Mesodermal cell (in vitro differentiated cells): ENCODE measurements around the gene RASGRP3.
A peak's percentile ranks its signal among the peaks of the same experiment; 100 is the strongest.

ENCODE experiments used
- H3K27ac ChIP-seq: 2 replicates; pipeline ENCODE4 v1.7.0; 2013; ENCODE audit warnings: mild to moderate bottlenecking, low read depth, low read length, moderate library complexity; ENCODE audit not compliant: severe bottlenecking
- H3K36me3 ChIP-seq: 2 replicates; pipeline ENCODE4 v1.7.1; 2013; ENCODE audit warnings: mild to moderate bottlenecking, low read length, moderate library complexity; ENCODE audit not compliant: control insufficient read depth, insufficient read depth
- H3K4me1 ChIP-seq: one replicate; pipeline ENCODE4 v1.7.1; 2013; ENCODE audit warnings: mild to moderate bottlenecking, low read length; ENCODE audit not compliant: insufficient read depth, control insufficient read depth, poor library complexity, severe bottlenecking
- H3K4me3 ChIP-seq: 2 replicates; pipeline ENCODE4 v1.7.0; 2013; ENCODE audit warnings: low read length, control low read depth, mild to moderate bottlenecking; ENCODE audit not compliant: insufficient read depth, poor library complexity, severe bottlenecking; ENCODE audit errors: extremely low read depth
- H3K9me3 ChIP-seq: 2 replicates; pipeline ENCODE4 v1.7.1; 2013; ENCODE audit warnings: mild to moderate bottlenecking, low read length, moderate library complexity; ENCODE audit not compliant: control insufficient read depth
- WGBS, 2 experiments: methylation state at CpG; one replicate each; pipeline ENCODE4 v1.1.5; 2013; ENCODE audit warnings: missing lambda C conversion rate in 2 of 2; ENCODE audit not compliant: insufficient coverage in 2 of 2; 5-methylcytosine and 5-hydroxymethylcytosine counted together

Gene RASGRP3

DNA sequence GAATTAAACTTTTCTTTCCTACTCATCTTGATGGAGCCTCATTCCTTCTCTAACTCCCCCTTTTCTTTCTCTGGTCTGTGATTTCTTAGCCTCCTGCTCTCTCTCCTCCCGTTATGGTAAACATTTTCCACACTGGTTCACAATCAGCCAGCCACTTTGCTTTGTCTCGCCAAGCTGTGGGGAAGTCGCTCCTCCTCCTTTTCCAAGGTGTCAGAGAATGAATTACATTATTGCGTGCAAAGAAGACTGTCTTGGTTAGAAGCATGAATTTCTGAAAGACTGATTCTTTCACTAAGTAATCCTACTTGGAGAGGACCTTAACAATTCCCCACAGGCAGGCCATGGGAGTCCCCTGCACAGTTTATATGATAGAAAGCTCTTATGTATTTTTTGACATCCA is 46.1 kb downstream of the RASGRP3 start:
- WGBS, 2 experiments: 64 to 94% methylated on average over 1 to 2 of the region's 4 CpGs
- H3K27ac ChIP-seq: no peak overlapping the region
- H3K4me3 ChIP-seq: no peak overlapping the region

DNA sequence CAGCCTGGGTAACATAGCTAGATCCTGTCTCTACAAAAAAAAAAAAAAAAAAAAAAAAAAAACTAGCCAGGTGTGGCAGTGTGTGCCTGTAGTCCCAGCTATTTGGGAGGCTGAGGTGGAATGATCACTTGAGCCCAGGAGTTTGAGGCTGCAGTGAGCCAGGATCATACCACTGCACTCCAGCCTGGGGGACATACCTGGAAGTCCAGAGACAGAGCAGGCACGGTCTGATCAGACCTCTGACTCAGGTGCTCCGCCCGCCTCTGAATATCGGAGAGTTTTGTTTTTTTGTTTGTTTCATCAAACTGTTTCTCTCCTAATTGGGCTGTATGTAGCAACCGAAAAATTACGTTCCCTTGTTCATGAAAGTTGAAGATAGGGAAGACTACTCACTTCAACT is 49.2 kb downstream of the RASGRP3 start:
- peaks cover 8% of the 10 kb centered on the region for H3K4me1 ChIP-seq
- whole genome bisulfite sequencing, 2 experiments: 100% methylated on average over 2 of the region's 6 CpGs
- no peak overlapping the region for H3K4me3 ChIP-seq
- no peaks in the 10 kb centered on the region for H3K9me3 ChIP-seq
- H3K27ac ChIP-seq: no peak overlapping the region
- peaks cover 6% of the 10 kb centered on the region for H3K36me3 ChIP-seq

More for the DNA sequence above, 46.1 kb downstream of the RASGRP3 start:
- H3K4me1 ChIP-seq: no peaks in the 10 kb centered on the region
- peaks cover 6% of the 10 kb centered on the region for H3K36me3 ChIP-seq
- H3K9me3 ChIP-seq: no peaks in the 10 kb centered on the region

DNA sequence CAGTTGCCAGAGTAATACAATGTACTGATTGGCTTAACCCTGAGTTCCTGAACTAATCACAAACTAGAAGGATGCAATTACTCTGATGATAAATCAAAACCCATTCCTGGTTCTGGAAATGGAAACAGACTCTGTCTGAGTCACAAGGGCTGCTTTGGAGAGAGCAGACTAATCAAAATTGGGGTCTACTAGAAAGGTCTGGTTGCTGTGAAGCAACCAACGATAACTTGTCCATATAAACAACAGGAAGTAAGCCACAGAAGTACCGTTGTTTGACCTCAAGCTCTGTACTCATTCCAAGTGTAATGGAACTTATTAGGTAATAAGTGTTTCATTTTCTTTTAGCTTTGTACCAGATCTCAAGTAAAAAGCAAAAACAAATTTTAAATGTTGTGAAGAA is 49.7 kb downstream of the RASGRP3 start:
- Histone ChIP-seq H3K4me3 (no peak overlapping the region), H3K4me1 (peaks cover 13% of the 10 kb centered on the region), H3K9me3 (no peaks in the 10 kb centered on the region), H3K27ac (no peak overlapping the region), H3K36me3 (peaks cover 8% of the 10 kb centered on the region)
- 100% methylated on average over 1 of the region's 2 CpGs; no CpG with 5 or more reads in 1 of the 2 experiments for WGBS, 2 experiments

- H3K4me3 ChIP-seq: no peak overlapping the region
- H3K27ac ChIP-seq: no peak overlapping the region
- peaks cover 10% of the 10 kb centered on the region for H3K36me3 ChIP-seq
- H3K4me1 ChIP-seq: peaks cover 20% of the 10 kb centered on the region
- 90% methylated on average over 5 of the region's 5 CpGs for WGBS, 2 experiments
- H3K9me3 ChIP-seq: no peaks in the 10 kb centered on the region
Observed at GRCh38 chr2:33526921-33527320, 50.5 kb downstream of the RASGRP3 start.

DNA sequence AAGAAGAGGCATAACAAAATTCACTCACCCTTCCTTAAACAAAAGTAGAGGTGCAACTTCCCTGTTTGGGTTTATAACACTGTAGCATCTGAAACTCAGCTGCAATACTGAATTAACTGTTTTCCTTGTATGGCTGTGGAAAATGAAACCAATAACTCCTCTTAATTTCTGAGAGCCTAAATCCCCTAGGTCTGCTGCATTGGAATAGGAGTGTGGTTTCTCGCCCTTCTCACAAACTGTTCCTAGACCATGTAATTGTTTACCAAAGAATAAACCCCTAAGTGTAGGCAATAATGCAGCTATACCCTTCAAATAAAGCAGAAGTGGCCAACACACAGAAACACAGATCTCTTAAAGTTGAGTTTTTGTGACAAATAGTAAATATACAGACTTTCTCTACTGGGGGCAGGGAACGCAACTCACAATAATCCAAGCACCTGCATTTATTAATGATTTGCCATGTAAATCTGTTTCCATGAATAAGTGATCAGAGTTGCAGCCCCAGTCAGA is 52.0 kb downstream of the RASGRP3 start:
- Histone ChIP-seq H3K27ac (no peak overlapping the region), H3K4me1 (peaks cover 32% of the 10 kb centered on the region), H3K36me3 (peaks cover 10% of the 10 kb centered on the region), H3K9me3 (no peaks in the 10 kb centered on the region), H3K4me3 (no peak overlapping the region)
- WGBS, 2 experiments: 100% methylated on average over 1 of the region's 2 CpGs; no CpG with 5 or more reads in 1 of the 2 experiments

DNA sequence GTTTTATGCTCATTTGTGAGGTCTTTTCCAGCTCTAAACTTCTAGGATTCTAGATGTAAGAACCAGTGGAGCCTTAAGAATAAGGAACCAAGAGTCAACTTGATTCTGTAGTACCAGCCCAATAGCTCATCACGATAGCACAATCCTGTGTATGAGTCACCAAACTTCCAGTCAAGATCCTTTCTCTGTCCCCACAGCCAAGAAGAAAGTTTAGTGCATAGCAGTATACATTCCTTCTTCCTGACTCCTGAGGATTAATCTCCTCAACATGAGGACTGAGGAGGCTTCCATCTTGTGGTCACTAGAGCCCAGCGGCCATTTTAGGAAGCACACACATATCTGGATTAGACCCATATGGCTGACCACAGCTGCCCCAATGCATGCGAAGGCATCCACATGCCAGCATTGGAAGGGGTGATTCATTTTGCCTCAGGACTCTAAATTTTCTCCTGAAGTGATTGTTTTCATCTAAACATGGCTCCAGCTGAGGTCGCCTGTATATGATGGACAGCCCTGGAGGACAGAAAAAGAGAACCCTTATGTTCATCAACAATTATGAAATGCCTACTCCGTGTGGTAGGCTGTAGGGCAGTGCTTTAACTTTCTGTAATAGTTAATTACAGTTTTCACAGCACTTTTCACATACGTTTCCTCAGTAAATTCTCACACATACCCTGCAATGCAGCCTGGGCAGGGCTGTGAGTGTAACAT is 53.5 kb downstream of the RASGRP3 start:
- Histone ChIP-seq H3K4me1 (peaks cover 32% of the 10 kb centered on the region), H3K36me3 (peaks cover 13% of the 10 kb centered on the region), H3K9me3 (no peaks in the 10 kb centered on the region), H3K27ac (peak overlapping the region; percentile 68), H3K4me3 (no peak overlapping the region)
- 74 to 86% methylated on average over 3 to 4 of the region's 6 CpGs for WGBS, 2 experiments

DNA sequence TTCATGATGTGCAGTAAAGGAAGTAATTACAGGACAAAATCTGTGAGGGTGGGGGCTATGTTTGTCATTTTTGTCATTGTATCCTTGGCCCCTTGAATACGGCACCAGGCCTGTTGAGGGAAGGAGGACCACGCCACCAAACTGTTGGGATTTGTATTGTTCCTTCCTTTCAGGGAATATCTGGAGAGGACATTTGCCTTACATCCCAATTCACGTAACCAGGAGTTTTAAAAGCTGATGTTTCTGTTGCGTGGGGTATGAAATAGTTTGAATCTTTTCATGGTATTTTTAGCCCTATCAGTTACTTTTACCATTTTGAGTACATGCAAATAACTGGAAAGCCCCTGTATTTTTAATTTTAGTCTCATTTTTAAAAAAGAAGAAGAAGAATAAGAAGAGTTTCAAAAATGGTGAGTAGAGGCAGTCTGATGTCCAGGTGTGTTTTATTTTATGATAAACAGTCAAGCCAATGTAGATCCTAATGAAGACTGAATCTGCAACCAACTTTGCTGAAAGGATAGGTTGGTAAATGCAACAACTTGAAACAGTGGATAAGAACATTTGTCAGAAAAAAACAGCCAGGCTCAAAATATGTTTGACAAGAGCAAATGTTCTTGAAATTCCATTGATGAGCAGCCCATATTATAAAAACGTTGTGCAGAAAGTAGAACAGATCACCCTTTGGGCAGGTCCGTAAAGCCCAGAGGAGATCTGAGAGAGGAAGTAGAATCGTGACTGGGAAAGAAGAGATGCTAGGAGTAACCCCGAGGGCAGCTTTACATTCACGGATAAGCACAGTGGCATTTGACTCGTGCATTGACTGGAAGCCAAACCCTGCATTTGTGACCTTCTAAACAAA is 54.5 kb downstream of the RASGRP3 start:
- peak overlapping the region; percentile 31 for H3K27ac ChIP-seq
- H3K9me3 ChIP-seq: no peaks in the 10 kb centered on the region
- H3K36me3 ChIP-seq: peaks cover 21% of the 10 kb centered on the region
- 85 to 92% methylated on average over 6 to 7 of the region's 10 CpGs for WGBS, 2 experiments
- H3K4me1 ChIP-seq: peaks cover 34% of the 10 kb centered on the region
- H3K4me3 ChIP-seq: no peak overlapping the region

DNA sequence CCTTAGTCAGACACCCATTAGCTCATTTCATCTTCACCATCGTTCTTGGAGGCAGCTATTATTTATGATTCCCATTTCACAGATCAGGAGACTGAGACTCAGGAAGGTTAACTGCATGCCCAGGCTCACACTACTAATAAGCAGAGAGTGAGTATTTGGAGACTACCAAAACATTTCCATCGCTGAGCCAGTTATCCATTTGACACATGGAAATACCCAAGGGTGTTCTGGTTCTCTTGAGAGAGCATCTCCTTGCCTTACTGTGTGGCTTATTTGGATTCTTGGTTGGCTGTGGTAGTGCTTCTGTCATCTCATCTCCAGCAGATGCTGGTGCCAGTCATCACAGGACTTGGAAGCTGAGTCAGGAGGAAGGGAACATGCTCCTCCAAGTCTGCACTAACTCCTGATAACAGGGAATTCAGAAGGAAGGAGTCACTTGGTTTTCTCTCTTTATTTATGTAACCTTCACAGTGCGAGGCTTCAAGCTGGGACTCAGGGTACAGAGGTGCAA is 55.2 kb downstream of the RASGRP3 start:
- WGBS, 2 experiments: 86 to 100% methylated on average over 1 to 2 of the region's 3 CpGs
- H3K9me3 ChIP-seq: no peaks in the 10 kb centered on the region
- H3K27ac ChIP-seq: peak overlapping the region; percentile 58
- H3K36me3 ChIP-seq: peaks cover 21% of the 10 kb centered on the region
- no peak overlapping the region for H3K4me3 ChIP-seq
- peaks cover 34% of the 10 kb centered on the region for H3K4me1 ChIP-seq

- WGBS, 2 experiments: 87 to 90% methylated on average over 5 to 7 of the region's 8 CpGs
- Histone ChIP-seq H3K4me1 (peaks cover 34% of the 10 kb centered on the region), H3K4me3 (no peak overlapping the region), H3K27ac (peak overlapping the region; percentile 58), H3K9me3 (no peaks in the 10 kb centered on the region), H3K36me3 (peaks cover 16% of the 10 kb centered on the region)
Observed at GRCh38 chr2:33532146-33532545, 55.7 kb downstream of the RASGRP3 start.

DNA sequence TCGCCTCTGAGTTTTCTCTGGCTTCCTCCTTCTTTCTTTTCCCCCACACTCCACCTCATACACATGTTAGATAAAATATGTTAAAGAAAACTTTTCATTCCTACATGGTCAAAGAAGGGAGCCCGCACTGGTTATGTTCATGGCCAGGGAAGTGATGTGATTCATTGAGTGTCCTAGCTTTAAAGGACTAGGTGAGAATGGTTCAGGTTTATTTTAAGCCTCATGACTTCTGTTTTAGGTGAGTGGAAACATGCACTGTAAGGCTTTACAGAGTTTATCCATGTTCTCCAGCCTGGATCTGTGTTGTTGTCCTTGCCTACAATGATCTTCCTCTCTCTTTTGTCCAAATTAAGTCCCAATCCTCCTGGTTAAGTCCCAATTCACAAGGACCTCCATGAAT is 56.5 kb downstream of the RASGRP3 start:
- no peaks in the 10 kb centered on the region for H3K9me3 ChIP-seq
- no peak overlapping the region for H3K27ac ChIP-seq
- H3K4me3 ChIP-seq: no peak overlapping the region
- H3K4me1 ChIP-seq: peaks cover 34% of the 10 kb centered on the region
- WGBS, 2 experiments: 100% methylated on average over 1 of the region's 2 CpGs
- peaks cover 15% of the 10 kb centered on the region for H3K36me3 ChIP-seq
